RWPE1 (cell line): ENCODE data around the gene ATE1.
A peak's percentile ranks its signal among the peaks of the same experiment; 100 is the strongest.

Experiments
- CTCF ChIA-PET: fragments of 350-600 bp; sonication (Branson Sonifier 250); formaldehyde crosslinking; extraction: SDS; loops from one replicate; lab custom pipeline; 2021; lab: Yijun Ruan, JAX
- POLR2A ChIA-PET: fragments of 400-600 bp; formaldehyde crosslinking; extraction: SDS; loops from one replicate; lab custom pipeline; 2020; ENCODE audit warnings: antibody characterized with exemption; ENCODE audit not compliant: low non-redundant PET; lab: Yijun Ruan, JAX
- DNase-seq: peaks from one replicate; pipeline ENCODE4 v3.0.0; 2012; ENCODE audit warnings: low spot score
- H3K27ac ChIP-seq: fragments of 450-650 bp; 2 replicates; pipeline ENCODE4 v1.5.1; 2017
- TF ChIP-seq, protein P1 (sequence below): fragments of 450-650 bp; conservative IDR thresholded peaks from 2 replicates; pipeline ENCODE4 v1.5.1; 2017; ENCODE audit warnings: low read depth, mild to moderate bottlenecking

The ATE1 gene

DNA sequence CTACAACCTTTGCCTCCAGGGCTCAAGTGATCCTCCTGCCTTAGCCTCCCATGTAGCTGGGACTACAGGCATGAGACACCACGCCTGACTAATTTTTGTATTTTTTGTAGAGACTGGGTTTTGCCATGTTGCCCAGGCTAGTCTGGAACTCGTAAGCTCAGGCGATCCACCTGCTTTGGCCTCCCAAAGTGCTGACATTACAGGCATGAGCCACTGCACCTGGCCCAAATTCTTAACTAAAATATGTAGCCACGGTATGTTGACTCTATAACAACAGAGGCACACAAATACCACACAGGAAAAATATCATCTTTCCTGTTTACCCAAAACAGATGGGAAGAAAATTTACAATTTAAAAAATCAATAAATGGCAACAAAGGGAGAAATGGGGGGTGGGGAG lies 115.8 kb downstream of the ATE1 start:
- TF ChIP-seq, protein P1, sequence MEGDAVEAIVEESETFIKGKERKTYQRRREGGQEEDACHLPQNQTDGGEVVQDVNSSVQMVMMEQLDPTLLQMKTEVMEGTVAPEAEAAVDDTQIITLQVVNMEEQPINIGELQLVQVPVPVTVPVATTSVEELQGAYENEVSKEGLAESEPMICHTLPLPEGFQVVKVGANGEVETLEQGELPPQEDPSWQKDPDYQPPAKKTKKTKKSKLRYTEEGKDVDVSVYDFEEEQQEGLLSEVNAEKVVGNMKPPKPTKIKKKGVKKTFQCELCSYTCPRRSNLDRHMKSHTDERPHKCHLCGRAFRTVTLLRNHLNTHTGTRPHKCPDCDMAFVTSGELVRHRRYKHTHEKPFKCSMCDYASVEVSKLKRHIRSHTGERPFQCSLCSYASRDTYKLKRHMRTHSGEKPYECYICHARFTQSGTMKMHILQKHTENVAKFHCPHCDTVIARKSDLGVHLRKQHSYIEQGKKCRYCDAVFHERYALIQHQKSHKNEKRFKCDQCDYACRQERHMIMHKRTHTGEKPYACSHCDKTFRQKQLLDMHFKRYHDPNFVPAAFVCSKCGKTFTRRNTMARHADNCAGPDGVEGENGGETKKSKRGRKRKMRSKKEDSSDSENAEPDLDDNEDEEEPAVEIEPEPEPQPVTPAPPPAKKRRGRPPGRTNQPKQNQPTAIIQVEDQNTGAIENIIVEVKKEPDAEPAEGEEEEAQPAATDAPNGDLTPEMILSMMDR: no peak
- ChIA-PET CTCF (interaction anchor here (0.6 to 1.3 kb wide), 2 partner anchors 88 to 362 kb away, joined by 3 read pairs; no protein-coding TSS in a partner anchor), POLR2A (no interaction called here)
- DNase-seq: no peak
- no peak overlapping the region for H3K27ac ChIP-seq

DNA sequence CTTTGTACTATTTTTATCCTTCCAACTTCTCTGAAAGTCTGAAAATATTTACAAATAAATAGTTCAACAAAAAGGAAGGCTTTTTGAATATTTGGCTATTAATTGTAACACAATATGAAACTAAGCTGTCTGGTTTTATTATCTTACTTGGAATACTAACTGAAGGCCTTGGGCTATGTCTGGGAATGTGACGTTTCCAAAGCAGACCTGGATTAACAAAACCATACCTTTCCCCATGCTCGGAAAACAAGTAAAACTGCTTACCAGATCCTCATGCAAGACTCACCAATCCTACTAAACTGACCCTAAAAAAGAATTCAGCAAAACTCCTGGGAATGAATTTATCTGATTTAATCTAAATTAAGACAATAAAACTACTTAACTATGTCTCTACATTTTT lies 116.4 kb downstream of the ATE1 start:
- POLR2A ChIA-PET: no interaction called here
- DNase-seq: no peak
- TF ChIP-seq, protein P1: no peak
- CTCF ChIA-PET: interaction anchor here (1.3 kb wide), 1 partner anchor 89 kb away, joined by 3 read pairs; no protein-coding TSS in a partner anchor
- H3K27ac ChIP-seq: no peak overlapping the region

DNA sequence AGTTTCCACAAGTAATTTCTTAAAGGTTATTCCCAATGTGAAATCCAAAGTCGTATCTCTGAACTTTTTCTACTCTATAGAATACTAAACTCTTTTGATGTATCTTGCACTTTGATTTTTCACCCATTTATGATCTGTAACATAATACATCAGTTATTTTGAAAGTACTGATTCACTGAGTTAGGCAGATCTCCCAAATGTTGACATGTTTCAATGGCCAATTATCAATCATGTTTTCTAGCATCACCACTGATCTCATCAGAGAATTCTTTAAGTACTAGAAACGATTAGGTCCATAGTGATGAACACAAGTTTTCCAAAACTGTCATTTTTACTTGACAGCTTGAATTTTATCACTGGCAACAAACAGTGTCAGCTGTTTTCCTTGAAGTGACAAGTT lies 119.0 kb downstream of the ATE1 start:
- TF ChIP-seq, protein P1: no peak
- POLR2A ChIA-PET: no interaction called here
- CTCF ChIA-PET: no interaction called here
- no peak for DNase-seq
- H3K27ac ChIP-seq: no peak overlapping the region

DNA sequence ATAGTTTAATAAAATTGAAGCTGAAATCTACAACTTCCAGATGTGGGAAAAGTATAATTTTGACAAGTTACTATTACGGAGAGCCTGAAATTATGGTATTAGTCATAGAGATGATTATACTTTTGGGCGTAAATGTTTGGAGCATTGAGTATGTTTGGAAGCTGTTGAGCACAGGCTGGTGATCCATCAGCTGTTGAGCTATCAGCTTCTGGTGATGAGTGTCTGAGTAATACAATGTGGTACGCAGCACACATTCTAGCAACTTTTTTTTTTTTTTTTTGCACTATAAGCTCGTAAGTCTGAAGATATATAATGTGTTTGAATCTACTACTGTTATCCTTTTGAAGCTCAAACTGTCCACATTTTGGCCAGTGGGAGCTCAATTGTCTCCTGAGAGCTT lies 123.4 kb downstream of the ATE1 start:
- POLR2A ChIA-PET: no interaction called here
- H3K27ac ChIP-seq: no peak overlapping the region
- TF ChIP-seq, protein P1: no peak
- DNase-seq: peak; percentile 65
- CTCF ChIA-PET: interaction anchor here (0.6 to 2.8 kb wide), 3 partner anchors 20 to 1005 kb away, joined by 3 to 11 read pairs (median 4); no protein-coding TSS in a partner anchor

DNA sequence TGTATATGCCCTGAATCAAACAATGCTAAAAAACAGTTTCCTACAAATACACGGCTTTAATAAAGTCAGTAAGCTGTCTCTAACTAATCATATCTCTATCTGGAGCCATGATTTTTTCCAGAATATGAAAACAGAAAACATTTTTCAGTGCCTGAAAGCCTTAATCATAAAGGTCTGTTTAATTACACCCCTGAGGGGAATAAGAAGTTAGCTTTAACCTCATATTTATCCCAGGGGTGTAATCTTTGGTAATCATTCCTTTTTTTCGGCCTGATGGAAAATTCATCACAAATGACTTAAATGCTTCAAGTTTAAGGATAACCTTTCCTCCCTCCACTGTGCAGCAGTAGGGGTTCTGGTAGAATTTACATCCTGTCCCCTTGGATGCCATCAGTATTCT lies 124.2 kb downstream of the ATE1 start:
- H3K27ac ChIP-seq: no peak overlapping the region
- CTCF ChIA-PET: interaction anchor here (0.6 kb wide), 2 partner anchors 204 to 1923 kb away, joined by 3 to 5 read pairs; no protein-coding TSS in a partner anchor
- TF ChIP-seq, protein P1: no peak
- no peak for DNase-seq
- POLR2A ChIA-PET: no interaction called here

DNA sequence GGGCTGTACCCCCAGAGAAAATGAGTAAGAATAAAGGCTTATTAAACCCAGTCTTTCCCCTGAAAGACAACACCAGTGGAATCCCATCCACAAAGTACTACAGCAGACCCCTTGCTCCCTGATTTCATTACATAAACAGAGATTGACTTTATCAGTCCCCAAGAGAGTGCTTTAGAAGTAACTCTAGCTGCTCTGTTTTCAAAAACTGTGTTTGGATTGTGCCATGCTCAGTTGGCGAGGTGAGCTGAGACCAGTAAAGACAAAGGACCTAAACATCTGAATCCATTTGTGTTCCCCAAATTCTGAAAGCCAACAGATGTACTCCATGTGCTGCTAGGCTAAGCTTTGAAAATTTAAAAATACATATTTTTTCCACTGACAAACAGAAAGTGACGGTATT lies 127.0 kb downstream of the ATE1 start:
- TF ChIP-seq, protein P1: no peak
- ChIA-PET CTCF (interaction anchor here (0.7 kb wide), 1 partner anchor 35 kb away, joined by 4 read pairs; no protein-coding TSS in a partner anchor), POLR2A (no interaction called here)
- no peak overlapping the region for H3K27ac ChIP-seq
- no peak for DNase-seq

DNA sequence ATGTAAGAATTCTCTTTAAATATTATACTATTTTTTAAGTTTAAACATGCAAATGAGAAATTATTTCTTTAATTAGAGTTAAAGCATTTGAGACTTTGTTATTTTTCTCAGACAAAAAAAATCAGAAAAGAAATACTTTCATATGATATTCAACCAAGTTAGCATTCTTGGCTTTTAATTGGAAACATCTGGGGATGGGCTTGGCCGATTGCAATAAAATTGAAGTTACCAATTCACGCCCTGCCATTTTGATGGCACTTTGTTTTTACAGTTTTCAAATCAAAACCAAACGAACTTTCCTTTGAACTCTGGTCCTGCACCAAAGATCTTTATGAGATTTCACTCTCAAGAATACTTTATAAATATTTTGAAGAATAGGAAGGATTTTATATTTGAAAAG lies 127.7 kb downstream of the ATE1 start:
- no peak for DNase-seq
- TF ChIP-seq, protein P1: no peak
- H3K27ac ChIP-seq: no peak overlapping the region
- ChIA-PET CTCF (no interaction called here), POLR2A (no interaction called here)
